Prostate gland (tissue), 2 donors: ENCODE measurements around the gene ABCA6.
"Not testable (repeated sequence)": the region's sequence is repeated elsewhere in the genome, so short reads cannot be mapped to it uniquely, and the experiment has no call there.

Source experiments
- POLR2A ChIP-seq: fragments of 450-650 bp; IDR thresholded peaks from one replicate; pipeline ENCODE4 v1.6.1; 2016; ENCODE audit warnings: antibody characterized with exemption, mild to moderate bottlenecking
- POLR2AphosphoS5 ChIP-seq: sonication (generic); formaldehyde crosslinking; IDR thresholded peaks from one replicate; pipeline ENCODE4 v1.6.1; 2017; ENCODE audit warnings: antibody characterized with exemption
- TF ChIP-seq, protein P1 (sequence below), 4 experiments: fragments of 200-600 bp in 2 of 4; fragments of 450-650 bp in 2 of 4; sonication (generic) in 2 of 4; IDR thresholded peaks; 1 replicate in 3 of 4; 2 replicates in 1 of 4; pipeline ENCODE4 v1.5.1; 2016 to 2019; ENCODE audit warnings: antibody characterized with exemption in 4 of 4, mild to moderate bottlenecking in 2 of 4, moderate library complexity in 2 of 4

DNA sequence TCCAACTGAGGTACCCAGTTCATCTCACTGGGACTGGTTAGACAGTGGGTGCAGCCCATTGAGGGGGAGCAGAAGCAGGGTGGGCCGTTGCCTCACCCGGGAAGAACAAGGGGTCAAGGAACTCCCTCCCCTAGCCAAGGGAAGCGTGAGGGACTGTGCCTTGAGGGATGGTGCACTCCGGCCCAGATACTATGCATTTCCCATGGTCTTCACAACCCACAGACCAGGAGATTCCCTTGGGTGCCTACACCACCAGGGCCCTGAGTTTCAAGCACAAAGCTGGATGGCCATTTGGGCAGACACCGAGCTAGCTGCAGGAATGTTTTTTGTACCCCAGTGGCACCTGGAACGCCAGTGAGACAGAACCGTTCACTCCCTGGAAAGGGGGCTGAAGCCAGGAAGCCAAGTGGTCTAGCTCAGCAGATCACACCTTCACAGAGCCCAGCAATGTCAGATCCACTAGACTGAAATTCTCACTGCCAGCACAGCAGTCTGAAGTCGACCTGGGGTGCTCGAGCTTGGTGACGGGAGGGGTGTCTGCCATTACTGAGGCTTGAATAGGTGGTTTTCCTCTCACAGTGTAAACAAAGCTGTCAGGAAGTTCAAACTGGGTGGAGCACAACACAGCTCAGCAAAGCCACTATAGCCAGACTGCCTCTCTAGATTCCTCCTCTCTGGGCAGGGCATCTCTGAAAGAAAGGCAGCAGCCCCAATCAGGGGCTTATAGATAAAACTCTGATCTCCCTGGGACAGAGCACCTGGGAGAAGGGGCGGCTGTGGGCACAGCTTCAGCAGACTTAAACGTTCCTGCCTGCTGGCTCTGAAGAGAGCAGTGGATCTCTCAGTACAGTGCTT is 71.1 kb downstream of the ABCA6 start:
- TF ChIP-seq, protein P1, sequence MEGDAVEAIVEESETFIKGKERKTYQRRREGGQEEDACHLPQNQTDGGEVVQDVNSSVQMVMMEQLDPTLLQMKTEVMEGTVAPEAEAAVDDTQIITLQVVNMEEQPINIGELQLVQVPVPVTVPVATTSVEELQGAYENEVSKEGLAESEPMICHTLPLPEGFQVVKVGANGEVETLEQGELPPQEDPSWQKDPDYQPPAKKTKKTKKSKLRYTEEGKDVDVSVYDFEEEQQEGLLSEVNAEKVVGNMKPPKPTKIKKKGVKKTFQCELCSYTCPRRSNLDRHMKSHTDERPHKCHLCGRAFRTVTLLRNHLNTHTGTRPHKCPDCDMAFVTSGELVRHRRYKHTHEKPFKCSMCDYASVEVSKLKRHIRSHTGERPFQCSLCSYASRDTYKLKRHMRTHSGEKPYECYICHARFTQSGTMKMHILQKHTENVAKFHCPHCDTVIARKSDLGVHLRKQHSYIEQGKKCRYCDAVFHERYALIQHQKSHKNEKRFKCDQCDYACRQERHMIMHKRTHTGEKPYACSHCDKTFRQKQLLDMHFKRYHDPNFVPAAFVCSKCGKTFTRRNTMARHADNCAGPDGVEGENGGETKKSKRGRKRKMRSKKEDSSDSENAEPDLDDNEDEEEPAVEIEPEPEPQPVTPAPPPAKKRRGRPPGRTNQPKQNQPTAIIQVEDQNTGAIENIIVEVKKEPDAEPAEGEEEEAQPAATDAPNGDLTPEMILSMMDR (IDR thresholded peaks at IDR 0.05) = not testable (repeated sequence)
- TF ChIP-seq POLR2A, POLR2AphosphoS5: not testable (repeated sequence)
